Lower leg skin (tissue), 4 donors: ENCODE data around the gene PCF11. TPM values are rescaled to one million over a fixed set of nuclear protein-coding genes. Genes with fewer than 3 reads are reported as not detected.

Experiments used
- DNase-seq, 2 donors: peaks; one replicate each; pipeline ENCODE4 v3.0.0-alpha.2; 2019; ENCODE audit warnings: low spot score in 2 of 2
- H3K4me3 ChIP-seq: fragments of 200-600 bp; sonication (generic); 2 replicates; pipeline ENCODE4 v1.5.1; 2017; ENCODE audit warnings: mild to moderate bottlenecking, low read depth; ENCODE audit not compliant: poor library complexity, severe bottlenecking
- POLR2A ChIP-seq, 2 donors: fragments of 450-650 bp; IDR thresholded peaks; one replicate each; pipeline ENCODE4 v1.6.1; 2016 to 2017; ENCODE audit warnings: antibody characterized with exemption in 2 of 2, mild to moderate bottlenecking in 1 of 2, moderate library complexity in 1 of 2
- WGBS, 2 donors: methylation state at CpG; one replicate each; pipeline ENCODE4 v1.1.5; 2018; 5-methylcytosine and 5-hydroxymethylcytosine counted together
- intact Hi-C: fragments of 100-400 bp; cut with DNase I; formaldehyde crosslinking; loops from one replicate; pipeline ENCODE4 v1.15.0; 2023; ENCODE audit warnings: low total_unique reads
- total RNA-seq, 4 donors: library from RNA; depleted of rRNA; stranded (reverse); fragments of >200 nt; gene quantifications; one replicate each; pipeline ENCODE4 v1.1.0, GENCODE V29; 2016
- TF ChIP-seq, protein P1 (sequence below), 3 donors: fragments of 450-650 bp; IDR thresholded peaks; one replicate each; pipeline ENCODE4 v1.5.1; 2016; ENCODE audit warnings: antibody characterized with exemption in 3 of 3, mild to moderate bottlenecking in 3 of 3, moderate library complexity in 2 of 3

The PCF11 gene
- total RNA-seq, 4 donors from 2014 or later, result 91.9 to 137 (median 119) TPM

DNA sequence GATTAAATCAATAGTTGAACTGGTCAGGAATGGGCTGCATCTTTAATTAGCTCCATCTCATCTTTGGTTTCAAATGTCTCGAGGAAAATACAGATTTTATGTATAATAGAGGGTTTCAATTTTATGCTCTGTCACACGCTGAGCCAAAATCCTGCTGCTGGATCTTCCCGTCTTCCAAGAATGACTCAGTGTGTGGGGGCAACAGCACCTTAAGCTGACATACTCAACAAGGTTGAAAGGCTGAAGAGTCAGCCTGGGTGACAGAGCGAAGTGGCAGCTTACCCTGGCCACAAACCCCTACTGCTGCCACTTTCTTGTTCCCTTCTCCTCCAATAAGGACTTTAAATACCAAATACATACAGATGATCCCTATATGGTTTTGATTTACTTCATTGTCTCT is 9.0 kb upstream of the PCF11 start:
- 69 to 76% methylated on average over 4 of the region's 4 CpGs for WGBS, 2 donors
- H3K4me3 ChIP-seq, result no peak overlapping the region
- no peak for TF ChIP-seq POLR2A (IDR thresholded peaks at IDR 0.05)
- TF ChIP-seq, protein P1, sequence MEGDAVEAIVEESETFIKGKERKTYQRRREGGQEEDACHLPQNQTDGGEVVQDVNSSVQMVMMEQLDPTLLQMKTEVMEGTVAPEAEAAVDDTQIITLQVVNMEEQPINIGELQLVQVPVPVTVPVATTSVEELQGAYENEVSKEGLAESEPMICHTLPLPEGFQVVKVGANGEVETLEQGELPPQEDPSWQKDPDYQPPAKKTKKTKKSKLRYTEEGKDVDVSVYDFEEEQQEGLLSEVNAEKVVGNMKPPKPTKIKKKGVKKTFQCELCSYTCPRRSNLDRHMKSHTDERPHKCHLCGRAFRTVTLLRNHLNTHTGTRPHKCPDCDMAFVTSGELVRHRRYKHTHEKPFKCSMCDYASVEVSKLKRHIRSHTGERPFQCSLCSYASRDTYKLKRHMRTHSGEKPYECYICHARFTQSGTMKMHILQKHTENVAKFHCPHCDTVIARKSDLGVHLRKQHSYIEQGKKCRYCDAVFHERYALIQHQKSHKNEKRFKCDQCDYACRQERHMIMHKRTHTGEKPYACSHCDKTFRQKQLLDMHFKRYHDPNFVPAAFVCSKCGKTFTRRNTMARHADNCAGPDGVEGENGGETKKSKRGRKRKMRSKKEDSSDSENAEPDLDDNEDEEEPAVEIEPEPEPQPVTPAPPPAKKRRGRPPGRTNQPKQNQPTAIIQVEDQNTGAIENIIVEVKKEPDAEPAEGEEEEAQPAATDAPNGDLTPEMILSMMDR (IDR thresholded peaks at IDR 0.05), result no peak
- no peak for DNase-seq
- intact Hi-C loops, result no loop called here

DNA sequence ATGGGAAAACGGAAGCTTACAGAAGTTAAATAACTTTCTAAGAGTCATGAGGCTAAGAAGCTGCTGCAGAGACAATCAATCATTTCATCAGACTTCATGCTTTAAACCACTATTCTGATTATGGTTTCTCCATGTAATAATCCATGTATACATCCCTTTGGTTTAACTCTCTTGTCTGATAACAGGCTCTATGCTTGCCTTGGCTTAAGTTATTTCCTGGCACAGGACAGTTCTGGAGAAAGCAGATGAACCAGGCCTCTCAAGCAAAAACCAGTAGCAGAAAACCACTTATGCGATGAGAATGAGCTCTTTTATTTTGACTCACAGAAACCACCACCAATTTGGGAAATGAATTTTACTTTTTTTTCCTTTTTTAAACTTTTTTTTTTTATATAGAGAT is 6.5 kb upstream of the PCF11 start:
- TF ChIP-seq POLR2A (IDR thresholded peaks at IDR 0.05), result no peak
- TF ChIP-seq, protein P1 (IDR thresholded peaks at IDR 0.05), result no peak
- intact Hi-C loops, result no loop called here
- no peak overlapping the region for H3K4me3 ChIP-seq
- WGBS, 2 donors, result 92 to 93% methylated on average over 2 of the region's 2 CpGs
- no peak for DNase-seq

DNA sequence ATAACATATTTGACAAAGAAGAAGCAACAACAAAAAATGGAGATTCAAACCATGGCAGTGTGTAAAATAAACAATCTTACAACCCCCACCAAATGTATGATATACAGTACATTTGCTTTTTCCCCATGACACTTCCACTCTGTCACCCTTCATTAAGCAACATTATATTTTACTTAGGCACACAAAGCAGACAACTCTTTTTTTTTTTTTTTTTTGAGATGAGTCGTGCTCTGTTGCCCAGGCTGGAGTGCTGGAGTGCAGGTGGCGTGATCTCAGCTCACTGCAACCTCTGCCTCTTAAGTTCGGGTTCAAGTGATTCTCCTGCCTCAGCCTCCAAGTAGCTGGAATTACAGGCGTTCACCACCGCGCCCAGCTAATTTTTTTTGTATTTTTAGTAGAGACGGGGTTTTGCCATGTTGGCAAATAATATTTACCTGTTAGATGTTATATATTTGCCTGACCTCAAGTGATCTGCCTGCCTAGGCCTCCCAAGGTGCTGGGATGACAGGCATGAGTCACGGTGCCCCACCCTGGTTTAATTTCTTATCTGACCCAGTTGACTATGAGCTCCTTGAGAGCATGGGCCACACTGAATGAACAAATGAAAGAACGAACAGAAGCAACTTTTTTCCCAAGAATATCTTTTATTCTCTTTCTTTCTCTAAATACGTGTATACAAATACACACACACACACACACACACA is 5.5 kb upstream of the PCF11 start:
- WGBS, 2 donors, result 64 to 74% methylated on average over 10 of the region's 10 CpGs
- intact Hi-C loops, result no loop called here
- no peak overlapping the region for H3K4me3 ChIP-seq
- TF ChIP-seq, protein P1 (IDR thresholded peaks at IDR 0.05), result no peak
- TF ChIP-seq POLR2A (IDR thresholded peaks at IDR 0.05), result no peak
- DNase-seq, result no peak

DNA sequence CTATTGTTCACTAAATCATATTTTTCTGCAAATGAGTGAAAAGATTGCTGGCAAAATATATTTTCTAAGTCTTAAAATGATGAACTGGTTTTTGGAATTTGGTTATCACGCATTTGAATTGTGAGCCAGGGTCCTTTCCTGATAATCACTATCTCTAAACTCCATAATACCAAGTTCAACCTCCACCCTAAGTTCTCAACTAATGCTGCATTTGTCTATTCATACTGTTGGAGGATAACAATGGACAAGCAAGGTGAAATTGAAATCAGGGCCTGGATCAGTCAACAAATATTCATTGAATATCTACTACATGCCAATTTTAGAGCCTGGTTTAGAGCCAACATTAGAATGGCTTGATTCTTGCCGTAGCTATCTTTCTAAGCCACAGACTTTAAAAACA is 4.7 kb upstream of the PCF11 start:
- intact Hi-C loops, result no loop called here
- DNase-seq, result no peak
- H3K4me3 ChIP-seq, result no peak overlapping the region
- TF ChIP-seq, protein P1 (IDR thresholded peaks at IDR 0.05), result no peak
- TF ChIP-seq POLR2A (IDR thresholded peaks at IDR 0.05), result no peak
- WGBS, 2 donors, result 75 to 80% methylated on average over 2 of the region's 2 CpGs

DNA sequence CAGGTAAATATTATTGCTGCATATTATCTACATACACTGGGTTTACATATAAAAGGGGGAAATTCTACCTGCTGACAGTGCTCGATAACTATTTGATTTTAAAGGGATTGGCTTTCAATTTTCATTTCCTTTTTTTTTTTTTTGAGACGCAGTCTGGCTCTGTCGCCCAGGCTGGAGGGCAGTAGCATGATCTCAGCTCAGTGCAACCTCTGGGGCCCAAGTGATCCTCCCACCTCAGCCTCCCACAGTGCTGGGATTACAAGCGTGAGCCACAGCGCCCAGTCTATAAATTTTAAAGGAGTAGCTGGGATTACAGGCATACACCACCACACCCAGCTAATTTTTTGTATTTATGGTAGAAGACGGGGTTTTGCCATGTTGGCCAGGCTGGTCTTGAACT is 3.2 kb upstream of the PCF11 start:
- no peak for TF ChIP-seq POLR2A (IDR thresholded peaks at IDR 0.05)
- TF ChIP-seq, protein P1 (IDR thresholded peaks at IDR 0.05), result no peak
- H3K4me3 ChIP-seq, result no peak overlapping the region
- DNase-seq, result no peak
- WGBS, 2 donors, result 91 to 94% methylated on average over 6 of the region's 6 CpGs
- intact Hi-C loops, result no loop called here
